SIG-M5 treated with dmso at 0.1 percent for 504 hours (cell line): ENCODE data around the gene HYAL1.
"Not testable (repeated sequence)": the region's sequence is repeated elsewhere in the genome, so short reads cannot be mapped to it uniquely, and the experiment has no call there.

ENCODE experiments used
- DNase-seq: peaks from one replicate; lab custom pipeline; 2025; ENCODE audit not compliant: unreplicated experiment; lab: John Stamatoyannopoulos, UW

The HYAL1 gene

GRCh38 chr3:50275141-50275995, 28.0 kb downstream of the HYAL1 start:
- no peak for DNase-seq

GRCh38 chr3:50274371-50275104, 28.8 kb downstream of the HYAL1 start:
- DNase-seq: peak; percentile 68

DNA sequence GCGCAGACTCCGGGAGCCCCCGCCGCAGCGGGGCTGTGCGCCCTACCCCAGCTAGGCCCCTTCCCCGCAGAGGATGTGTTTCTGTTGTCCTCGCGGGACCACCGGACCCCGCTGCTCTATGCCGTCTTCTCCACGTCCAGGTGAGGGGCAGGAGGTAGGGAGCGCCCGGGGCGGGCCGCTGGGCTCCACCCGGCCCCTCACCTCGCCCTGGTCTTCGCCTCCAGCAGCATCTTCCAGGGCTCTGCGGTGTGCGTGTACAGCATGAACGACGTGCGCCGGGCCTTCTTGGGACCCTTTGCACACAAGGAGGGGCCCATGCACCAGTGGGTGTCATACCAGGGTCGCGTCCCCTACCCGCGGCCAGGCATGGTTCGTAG, 29.7 kb downstream of the HYAL1 start:
- DNase-seq: no peak

DNA sequence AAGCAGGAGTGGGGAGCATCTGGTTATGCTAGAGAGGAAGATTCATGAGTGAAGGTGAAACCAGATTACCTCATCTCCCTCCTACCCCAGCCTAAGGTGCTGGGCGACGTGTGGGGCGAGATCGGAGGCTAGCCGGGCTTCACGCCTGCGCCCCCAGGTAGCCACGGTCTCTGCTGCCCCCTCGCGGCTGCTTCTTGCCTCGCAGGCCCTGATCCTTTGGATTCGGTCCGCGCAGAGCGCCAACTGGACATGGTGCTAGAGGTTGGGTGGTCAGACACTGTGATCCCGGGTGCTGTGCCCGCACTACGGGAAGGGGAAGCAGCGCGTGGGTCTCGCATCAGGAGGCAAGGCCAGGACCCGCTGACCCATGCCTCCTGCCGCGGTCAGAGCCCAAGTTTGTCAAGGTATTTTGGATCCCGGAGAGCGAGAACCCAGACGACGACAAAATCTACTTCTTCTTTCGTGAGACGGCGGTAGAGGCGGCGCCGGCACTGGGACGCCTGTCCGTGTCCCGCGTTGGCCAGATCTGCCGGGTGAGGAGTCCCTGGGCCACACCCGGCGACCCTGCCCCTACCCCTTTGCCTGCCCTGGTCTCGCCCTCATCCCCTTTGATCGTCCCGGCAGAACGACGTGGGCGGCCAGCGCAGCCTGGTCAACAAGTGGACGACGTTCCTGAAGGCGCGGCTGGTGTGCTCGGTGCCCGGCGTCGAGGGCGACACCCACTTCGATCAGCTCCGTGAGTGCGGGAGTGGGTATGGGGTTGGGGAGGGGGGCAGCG, 30.3 kb downstream of the HYAL1 start:
- DNase-seq: peak; percentile 67

DNA sequence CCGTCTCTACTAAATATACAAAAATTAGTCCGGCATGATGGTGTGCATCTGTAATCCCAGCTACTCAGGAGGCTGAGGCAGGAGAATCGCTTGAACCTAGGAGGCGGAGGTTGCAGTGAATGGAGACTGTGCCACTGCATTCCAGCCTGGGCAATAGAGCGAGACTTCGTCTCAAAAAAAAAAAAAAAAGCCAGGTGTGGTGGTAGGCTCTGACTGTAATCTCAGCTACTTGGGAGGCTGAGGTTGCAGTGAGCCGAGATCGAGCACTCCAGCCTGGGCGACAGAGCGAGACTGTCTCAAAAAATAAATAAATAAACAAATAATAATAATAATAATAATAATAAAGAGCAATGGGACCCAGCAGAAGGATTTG, 30.9 kb downstream of the HYAL1 start:
- DNase-seq: not testable (repeated sequence)

DNA sequence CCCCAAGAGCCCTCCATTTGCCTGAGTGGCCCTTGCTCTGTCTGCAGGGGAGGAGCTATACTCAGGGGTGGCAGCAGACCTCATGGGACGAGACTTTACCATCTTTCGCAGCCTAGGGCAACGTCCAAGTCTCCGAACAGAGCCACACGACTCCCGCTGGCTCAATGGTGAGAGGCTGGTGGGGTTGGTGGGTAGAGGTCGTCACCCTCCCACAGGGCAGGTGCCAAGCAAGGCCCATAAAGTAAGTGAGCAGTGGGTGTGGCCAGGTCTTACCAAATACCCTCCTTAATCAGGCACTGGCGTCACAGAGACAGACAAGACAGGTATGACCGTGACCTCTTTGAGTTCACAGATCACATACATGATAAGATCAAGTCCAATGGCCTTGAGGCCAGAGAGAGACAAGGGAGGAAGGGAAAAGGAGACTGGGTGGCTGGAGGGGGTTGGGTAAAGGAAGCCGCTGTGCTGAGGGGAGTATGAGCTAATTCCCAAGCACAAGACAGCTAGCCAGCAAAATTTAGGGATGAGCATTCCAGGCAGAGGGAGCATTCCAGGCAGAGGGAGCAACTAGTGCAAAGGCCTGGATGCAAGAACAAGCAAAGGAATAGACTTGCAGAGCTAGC, 31.9 kb downstream of the HYAL1 start:
- DNase-seq: no peak

DNA sequence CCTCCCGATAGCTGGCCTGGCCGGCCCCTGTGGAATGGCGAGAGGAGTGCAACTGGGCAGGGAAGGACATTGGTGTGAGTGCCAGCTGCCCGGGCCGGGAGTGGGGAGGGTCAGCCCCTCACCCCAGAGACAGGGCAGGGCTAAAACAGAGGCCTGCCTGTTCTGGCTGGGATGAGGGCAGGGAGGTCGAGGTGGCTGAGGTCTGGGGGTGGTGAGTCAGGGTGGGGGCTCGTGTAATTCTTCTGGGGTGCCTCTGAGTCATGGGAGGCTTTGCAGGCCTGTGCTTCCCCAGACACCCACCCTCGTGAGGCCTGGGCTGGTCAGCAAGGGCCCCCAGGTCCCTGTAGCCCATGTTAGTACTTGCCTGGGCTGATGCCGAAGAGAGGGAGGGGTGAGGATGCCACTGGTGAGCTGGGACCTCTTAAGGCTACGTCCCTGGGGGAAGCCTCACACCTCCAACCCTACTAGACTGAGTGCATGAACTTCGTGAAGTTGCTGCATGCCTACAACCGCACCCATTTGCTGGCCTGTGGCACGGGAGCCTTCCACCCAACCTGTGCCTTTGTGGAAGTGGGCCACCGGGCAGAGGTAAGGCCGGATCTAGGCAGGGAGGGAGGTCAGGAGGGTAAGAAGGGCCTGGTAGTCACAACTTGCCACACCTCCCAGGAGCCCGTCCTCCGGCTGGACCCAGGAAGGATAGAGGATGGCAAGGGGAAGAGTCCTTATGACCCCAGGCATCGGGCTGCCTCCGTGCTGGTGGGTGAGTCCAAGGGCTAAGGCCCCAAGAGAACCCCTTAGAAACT, 32.8 kb downstream of the HYAL1 start:
- no peak for DNase-seq

DNA sequence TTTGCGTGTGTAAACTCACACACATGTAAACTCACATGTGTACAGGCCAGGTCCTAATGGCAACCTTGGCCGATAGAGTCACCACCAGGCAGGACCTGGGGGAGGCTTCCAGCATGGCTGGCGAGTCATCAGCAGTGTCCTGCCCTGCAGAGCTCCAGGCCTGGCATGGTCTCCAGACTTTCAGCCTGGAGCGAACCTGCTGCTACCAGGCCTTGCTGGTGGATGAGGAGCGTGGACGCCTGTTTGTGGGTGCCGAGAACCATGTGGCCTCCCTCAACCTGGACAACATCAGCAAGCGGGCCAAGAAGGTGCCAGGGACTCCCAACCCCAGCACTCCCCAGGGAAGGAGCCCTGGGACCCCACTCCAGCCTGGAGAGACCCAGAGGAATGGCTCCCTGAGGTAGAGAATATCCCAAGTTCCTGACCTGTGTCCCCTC, 33.4 kb downstream of the HYAL1 start:
- DNase-seq: no peak

- DNase-seq: no peak
These were observed 33.9 kb downstream of the HYAL1 start for GRCh38 chr3:50269460-50269859.

GRCh38 chr3:50268703-50269451, 34.5 kb downstream of the HYAL1 start, which contains the start of gene SEMA3B:
SEMA3B (plus strand) TSS chr3:50269147; CDS start chr3:50269241, 94 bp downstream.
- DNase-seq: no peak

DNA sequence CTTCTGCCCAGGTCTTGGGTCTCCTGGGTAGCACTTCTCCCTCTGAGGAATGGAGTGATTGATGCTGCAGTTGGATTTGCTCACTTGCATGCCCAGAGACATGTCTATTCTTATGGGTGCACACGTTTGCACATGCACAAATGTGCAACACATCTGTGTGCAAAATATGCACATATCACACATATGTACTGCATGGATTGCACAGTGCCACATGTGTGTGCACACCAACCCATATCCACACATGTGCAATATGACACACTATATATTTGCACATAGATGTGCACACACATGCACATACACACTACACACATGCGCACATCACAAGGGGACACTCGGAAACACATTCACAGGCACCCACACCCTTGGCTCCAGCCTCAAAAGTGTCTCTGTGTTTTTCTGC, 35.1 kb downstream of the HYAL1 start:
- no peak for DNase-seq

GRCh38 chr3:50267280-50267913, 36.0 kb downstream of the HYAL1 start:
- no peak for DNase-seq

- DNase-seq: no peak
These were observed 36.5 kb downstream of the HYAL1 start for GRCh38 chr3:50266836-50267235.

DNA sequence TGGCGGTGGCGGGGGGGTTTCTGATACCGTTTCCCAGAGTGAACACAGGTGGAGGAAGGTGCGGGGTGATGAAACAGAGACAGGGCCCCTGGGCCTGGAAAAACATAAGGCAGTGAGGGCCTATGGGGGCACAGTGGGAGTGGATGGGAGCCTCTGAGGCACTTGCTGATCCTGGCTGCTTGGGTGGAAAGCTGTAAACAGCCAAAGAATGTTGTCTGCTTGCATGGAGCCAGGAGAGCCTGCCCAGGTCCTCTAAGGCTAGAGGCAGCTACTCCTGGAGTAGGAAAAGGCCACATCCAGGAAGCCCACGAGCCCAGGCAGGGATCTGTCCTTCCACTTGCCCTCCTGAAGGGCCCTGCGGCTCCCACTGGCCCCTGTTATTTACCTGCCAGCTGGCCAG, 37.4 kb downstream of the HYAL1 start:
- no peak for DNase-seq

- DNase-seq: no peak
These were observed 37.8 kb downstream of the HYAL1 start for GRCh38 chr3:50265571-50265970.

GRCh38 chr3:50264964-50265485, 38.3 kb downstream of the HYAL1 start:
- DNase-seq: no peak

DNA sequence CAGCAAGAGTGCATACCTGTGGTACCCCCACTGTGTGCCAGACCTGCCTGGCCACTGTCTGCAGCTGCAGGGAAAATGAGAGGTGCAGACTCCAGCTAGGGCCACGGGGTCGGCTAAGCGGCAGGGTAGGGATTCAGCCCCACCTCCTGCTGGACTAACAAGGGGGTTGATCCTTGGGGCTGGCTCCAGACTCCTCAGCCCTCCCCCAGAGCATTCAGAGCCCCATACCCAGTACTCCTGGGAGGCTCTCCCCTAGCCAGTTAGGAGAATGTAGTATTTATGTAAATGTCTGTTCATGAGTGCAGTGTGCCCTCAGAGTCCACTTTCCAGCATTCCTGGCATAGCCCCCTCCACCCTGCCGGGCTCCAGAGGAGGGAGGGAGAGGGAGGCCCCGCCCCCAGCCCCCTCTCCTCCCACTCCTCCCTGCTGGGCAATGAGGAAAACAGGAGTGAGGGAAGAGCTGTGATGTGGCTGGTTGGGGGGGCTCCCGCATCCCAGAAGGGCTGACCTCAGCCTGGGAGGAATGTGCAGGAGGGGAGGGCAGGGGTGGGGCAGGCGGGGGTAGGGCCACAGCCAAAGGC, 38.9 kb downstream of the HYAL1 start:
- DNase-seq: no peak
